NB4 (cell line): ENCODE measurements around the gene TMEM87B.

ENCODE experiments used
- CTCF ChIP-seq: IDR thresholded peaks from one replicate; pipeline ENCODE4 v1.5.1; 2012; ENCODE audit warnings: low read depth, low read length
- POLR2A ChIP-seq: IDR thresholded peaks from 2 replicates; pipeline ENCODE4 v1.6.1; 2011; ENCODE audit warnings: mild to moderate bottlenecking; ENCODE audit not compliant: insufficient read length; ENCODE audit errors: extremely low read depth

GRCh38 chr2:112118148-112118547, 63.1 kb downstream of the TMEM87B start:
- TF ChIP-seq CTCF (no peak), POLR2A (no peak)
